ENCODE results near the gene PTTG1IP2. TPM values are rescaled to one million over a fixed set of nuclear protein-coding genes. Genes with fewer than 3 reads are reported as not detected.

The PTTG1IP2 gene
- total RNA-seq, result not detected

DNA sequence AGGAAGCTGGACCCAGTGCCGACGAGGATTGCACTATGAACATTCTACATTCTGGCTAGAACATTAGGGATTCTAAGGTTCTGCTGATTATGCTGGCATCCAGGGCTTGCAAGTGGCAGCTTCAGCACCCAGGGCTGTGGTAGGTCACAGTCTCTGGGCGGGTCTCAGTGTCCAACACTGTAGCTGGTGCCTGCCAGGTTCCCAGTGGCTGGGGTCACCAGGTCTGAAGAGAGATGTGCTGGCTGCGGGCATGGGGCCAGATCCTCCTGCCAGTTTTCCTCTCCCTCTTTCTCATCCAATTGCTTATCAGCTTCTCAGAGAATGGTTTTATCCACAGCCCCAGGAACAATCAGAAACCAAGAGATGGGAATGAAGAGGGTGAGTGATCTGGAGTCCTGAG lies at the start of gene PTTG1IP2:
Gene PTTG1IP2, plus strand, starts transcription at position 86 of the 400 bp plus-strand sequence. Its CDS starts 148 bp downstream, at position 234.
- Histone ChIP-seq H3K36me3 (no peaks in the 10 kb centered on the region), H3K27ac (no peak within 1 kb of the TSS), H3K27me3 (no peaks in the 10 kb centered on the region), H3K9me3 (peaks cover 0 to 1% (median 0%) of the 10 kb centered on the region in 3 donors), H3K4me1 (no peaks in the 10 kb centered on the region), H3K4me3 (no peak within 1 kb of the TSS)
- no peak for TF ChIP-seq POLR2AphosphoS5 (IDR thresholded peaks at IDR 0.05)
- no peak for TF ChIP-seq EP300 (IDR thresholded peaks at IDR 0.05)
- TF ChIP-seq POLR2A (IDR thresholded peaks at IDR 0.05), result no peak
- TF ChIP-seq, protein P1, sequence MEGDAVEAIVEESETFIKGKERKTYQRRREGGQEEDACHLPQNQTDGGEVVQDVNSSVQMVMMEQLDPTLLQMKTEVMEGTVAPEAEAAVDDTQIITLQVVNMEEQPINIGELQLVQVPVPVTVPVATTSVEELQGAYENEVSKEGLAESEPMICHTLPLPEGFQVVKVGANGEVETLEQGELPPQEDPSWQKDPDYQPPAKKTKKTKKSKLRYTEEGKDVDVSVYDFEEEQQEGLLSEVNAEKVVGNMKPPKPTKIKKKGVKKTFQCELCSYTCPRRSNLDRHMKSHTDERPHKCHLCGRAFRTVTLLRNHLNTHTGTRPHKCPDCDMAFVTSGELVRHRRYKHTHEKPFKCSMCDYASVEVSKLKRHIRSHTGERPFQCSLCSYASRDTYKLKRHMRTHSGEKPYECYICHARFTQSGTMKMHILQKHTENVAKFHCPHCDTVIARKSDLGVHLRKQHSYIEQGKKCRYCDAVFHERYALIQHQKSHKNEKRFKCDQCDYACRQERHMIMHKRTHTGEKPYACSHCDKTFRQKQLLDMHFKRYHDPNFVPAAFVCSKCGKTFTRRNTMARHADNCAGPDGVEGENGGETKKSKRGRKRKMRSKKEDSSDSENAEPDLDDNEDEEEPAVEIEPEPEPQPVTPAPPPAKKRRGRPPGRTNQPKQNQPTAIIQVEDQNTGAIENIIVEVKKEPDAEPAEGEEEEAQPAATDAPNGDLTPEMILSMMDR (IDR thresholded peaks at IDR 0.05), result no peak
- WGBS, 2 donors (ENCODE audit: low coverage in 1 of 2), result 100% methylated on average over 2 to 3 of the region's 4 CpGs
- no peak for ATAC-seq

DNA sequence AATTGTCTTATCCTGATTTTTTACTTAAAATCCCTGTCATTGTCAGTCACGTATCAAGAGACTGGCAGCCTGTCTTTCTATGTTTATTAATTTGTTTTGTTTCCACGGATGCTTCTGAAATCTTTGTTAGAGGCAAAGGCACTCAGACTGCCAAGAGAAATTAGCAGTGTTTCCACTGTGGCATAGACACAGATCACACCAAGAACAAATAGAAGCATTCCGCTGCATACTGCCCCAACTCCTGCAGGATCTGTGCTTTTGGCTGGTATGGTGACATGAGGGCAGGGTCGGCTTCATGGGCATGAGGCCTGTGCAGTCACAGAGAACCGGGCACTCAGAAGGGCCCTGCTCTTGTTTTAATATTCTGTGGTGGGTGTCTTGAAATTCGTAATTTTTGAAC lies 47.8 kb upstream of the PTTG1IP2 start:
- no peak for ATAC-seq
- no peak overlapping the region for H3K27ac ChIP-seq

DNA sequence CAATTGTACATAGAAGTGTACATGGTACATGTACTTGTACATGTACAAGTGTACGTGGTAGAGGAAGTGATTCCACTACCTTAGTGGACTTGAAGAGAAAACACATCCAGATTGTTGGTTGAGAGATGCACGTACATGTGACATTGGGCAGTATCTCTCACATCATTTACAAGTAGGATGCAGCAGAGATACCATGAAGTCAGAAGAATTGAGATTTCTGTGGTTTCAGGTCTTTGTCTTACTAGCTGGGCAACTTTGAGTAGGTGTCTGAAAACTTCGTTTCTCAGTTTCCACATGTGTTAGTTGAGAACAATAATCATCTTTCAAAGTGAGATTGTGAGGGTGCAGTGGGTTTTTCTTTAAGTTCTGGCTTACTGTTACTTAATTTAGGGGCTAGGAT lies 44.7 kb upstream of the PTTG1IP2 start:
- Histone ChIP-seq H3K4me3 (no peak overlapping the region), H3K9me3 (no peaks in the 10 kb centered on the region), H3K27me3 (no peaks in the 10 kb centered on the region), H3K36me3 (no peaks in the 10 kb centered on the region), H3K4me1 (no peaks in the 10 kb centered on the region), H3K27ac (no peak overlapping the region)
- ATAC-seq, result no peak
- 82 to 90% methylated on average over 3 of the region's 3 CpGs for WGBS, 2 donors (ENCODE audit: low coverage in 1 of 2)
- TF ChIP-seq, protein P1 (IDR thresholded peaks at IDR 0.05), result no peak
- TF ChIP-seq EP300 (IDR thresholded peaks at IDR 0.05), result no peak
- no peak for TF ChIP-seq POLR2A (IDR thresholded peaks at IDR 0.05)
- no peak for TF ChIP-seq POLR2AphosphoS5 (IDR thresholded peaks at IDR 0.05)

More for the DNA sequence above, 47.8 kb upstream of the PTTG1IP2 start:
- Histone ChIP-seq H3K4me3 (no peak overlapping the region), H3K9me3 (no peaks in the 10 kb centered on the region), H3K27me3 (no peaks in the 10 kb centered on the region), H3K36me3 (no peaks in the 10 kb centered on the region), H3K4me1 (no peaks in the 10 kb centered on the region)
- TF ChIP-seq POLR2A (IDR thresholded peaks at IDR 0.05), result no peak
- TF ChIP-seq, protein P1 (IDR thresholded peaks at IDR 0.05), result no peak
- TF ChIP-seq POLR2AphosphoS5 (IDR thresholded peaks at IDR 0.05), result no peak
- TF ChIP-seq EP300 (IDR thresholded peaks at IDR 0.05), result no peak
- WGBS, 2 donors (ENCODE audit: low coverage in 1 of 2), result 50 to 71% methylated on average over 3 to 5 of the region's 6 CpGs

DNA sequence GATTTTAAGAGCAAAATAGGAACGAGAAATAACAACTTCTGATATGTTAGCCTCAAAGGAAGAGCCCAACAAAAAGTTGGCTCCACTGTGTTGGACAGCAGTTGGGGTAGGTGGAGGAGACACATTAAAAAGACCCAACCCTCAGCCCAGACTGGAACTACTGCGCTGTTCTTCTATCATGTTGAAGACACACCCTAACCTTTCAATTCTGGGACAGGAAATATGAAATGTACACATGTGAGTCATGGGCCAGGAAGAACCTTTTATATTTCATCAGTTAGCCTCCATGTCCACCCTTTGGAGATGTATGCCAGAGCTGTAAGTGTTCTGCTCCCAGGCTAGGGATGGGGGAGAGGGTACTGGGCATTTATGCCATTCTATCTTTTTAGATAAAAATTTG lies 44.1 kb upstream of the PTTG1IP2 start:
- ATAC-seq, result no peak
- 33 to 94% methylated on average over 1 to 2 of the region's 2 CpGs for WGBS, 2 donors (ENCODE audit: low coverage in 1 of 2)
- H3K27me3 ChIP-seq, result no peaks in the 10 kb centered on the region
- H3K4me1 ChIP-seq, result no peaks in the 10 kb centered on the region
- H3K4me3 ChIP-seq, result no peak overlapping the region
- TF ChIP-seq POLR2AphosphoS5 (IDR thresholded peaks at IDR 0.05) (no peak), POLR2A (IDR thresholded peaks at IDR 0.05) (no peak), EP300 (IDR thresholded peaks at IDR 0.05) (no peak)
- TF ChIP-seq, protein P1 (IDR thresholded peaks at IDR 0.05), result no peak
- H3K27ac ChIP-seq, result no peak overlapping the region
- no peaks in the 10 kb centered on the region for H3K9me3 ChIP-seq
- H3K36me3 ChIP-seq, result no peaks in the 10 kb centered on the region

DNA sequence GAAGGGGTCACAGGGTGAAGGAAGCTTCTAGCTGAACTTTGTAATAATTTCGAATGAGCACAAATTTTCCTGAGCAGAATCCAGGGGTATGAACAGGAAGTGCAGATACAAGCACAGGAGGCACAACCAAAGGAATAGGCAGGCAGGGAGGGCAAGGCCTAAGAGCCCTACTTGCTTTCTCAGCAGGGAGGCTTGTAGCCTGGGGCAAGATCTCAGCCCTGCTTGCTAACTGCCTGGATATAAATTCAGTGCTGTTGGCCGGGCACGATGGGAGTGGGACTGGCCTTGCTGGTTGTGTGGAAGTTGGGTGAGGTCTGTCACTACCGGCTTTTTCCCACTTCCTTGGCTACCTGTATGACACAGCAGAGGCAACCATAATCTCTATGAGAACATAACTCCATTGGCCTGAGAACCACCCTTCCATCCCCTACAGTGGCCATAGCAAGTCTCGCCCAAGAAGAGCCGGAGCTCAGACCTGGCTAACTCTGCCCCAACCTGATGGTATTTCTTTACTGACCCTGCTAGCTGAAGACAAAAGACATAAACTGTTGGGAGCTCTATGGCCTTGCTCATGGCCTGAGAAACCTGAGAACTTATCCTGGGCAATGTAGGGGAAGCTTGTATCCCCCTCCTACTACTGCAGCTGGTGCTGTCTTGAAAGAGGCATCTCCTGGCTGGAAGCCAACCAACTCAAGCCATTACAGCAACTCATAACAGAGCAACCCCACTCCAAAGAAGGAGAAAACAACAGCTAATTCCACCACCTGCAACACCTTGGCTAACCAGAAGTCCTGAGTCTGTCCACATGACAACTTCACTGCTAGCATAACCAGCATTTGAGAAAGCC lies 38.6 kb upstream of the PTTG1IP2 start:
- no peak overlapping the region for H3K4me3 ChIP-seq
- no peaks in the 10 kb centered on the region for H3K4me1 ChIP-seq
- no peaks in the 10 kb centered on the region for H3K9me3 ChIP-seq
- H3K27me3 ChIP-seq, result no peaks in the 10 kb centered on the region
- no peak for ATAC-seq
- H3K27ac ChIP-seq, result no peak overlapping the region
- no peaks in the 10 kb centered on the region for H3K36me3 ChIP-seq
- TF ChIP-seq EP300 (IDR thresholded peaks at IDR 0.05), result no peak
- TF ChIP-seq POLR2AphosphoS5 (IDR thresholded peaks at IDR 0.05), result no peak
- WGBS, 2 donors (ENCODE audit: low coverage in 1 of 2), result 81% methylated on average over 4 of the region's 6 CpGs; no CpG with 5 or more reads in 1 of the 2 donors
